GM10266 (cell line): Measurements from ENCODE around the gene EYA3.

Experiments used
- DNase-seq: peaks from one replicate; pipeline ENCODE4 v3.0.0; 2012; ENCODE audit errors: extremely low spot score
- TF ChIP-seq, protein P1 (sequence below): IDR thresholded peaks from 2 replicates; pipeline ENCODE4 v1.5.1; 2012; ENCODE audit warnings: mild to moderate bottlenecking, low read depth; ENCODE audit not compliant: control insufficient read depth, insufficient read depth; ENCODE audit errors: missing control alignments

Gene EYA3

DNA sequence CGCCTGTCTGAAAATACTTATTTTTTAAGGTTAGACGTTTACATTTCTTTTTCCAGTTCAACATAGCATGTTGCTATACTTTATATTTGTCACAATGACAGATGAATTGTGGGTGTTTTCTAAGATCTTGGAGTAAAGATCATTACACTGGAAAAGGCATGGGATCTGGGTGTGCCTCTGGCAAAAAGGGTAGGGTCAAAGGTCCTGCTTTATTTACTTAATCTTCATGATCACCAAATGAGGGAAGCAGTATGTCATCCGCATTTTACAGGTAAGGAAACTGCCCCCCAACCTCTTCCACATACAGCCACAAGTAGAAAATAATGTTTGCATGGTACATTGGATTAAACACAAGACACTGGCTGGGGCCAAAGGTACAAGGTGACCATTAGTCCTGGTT lies 166.1 kb downstream of the EYA3 start:
- no peak for DNase-seq
- TF ChIP-seq, protein P1, sequence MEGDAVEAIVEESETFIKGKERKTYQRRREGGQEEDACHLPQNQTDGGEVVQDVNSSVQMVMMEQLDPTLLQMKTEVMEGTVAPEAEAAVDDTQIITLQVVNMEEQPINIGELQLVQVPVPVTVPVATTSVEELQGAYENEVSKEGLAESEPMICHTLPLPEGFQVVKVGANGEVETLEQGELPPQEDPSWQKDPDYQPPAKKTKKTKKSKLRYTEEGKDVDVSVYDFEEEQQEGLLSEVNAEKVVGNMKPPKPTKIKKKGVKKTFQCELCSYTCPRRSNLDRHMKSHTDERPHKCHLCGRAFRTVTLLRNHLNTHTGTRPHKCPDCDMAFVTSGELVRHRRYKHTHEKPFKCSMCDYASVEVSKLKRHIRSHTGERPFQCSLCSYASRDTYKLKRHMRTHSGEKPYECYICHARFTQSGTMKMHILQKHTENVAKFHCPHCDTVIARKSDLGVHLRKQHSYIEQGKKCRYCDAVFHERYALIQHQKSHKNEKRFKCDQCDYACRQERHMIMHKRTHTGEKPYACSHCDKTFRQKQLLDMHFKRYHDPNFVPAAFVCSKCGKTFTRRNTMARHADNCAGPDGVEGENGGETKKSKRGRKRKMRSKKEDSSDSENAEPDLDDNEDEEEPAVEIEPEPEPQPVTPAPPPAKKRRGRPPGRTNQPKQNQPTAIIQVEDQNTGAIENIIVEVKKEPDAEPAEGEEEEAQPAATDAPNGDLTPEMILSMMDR = no peak
